Measurements from ENCODE around the gene NETO1.

DNA sequence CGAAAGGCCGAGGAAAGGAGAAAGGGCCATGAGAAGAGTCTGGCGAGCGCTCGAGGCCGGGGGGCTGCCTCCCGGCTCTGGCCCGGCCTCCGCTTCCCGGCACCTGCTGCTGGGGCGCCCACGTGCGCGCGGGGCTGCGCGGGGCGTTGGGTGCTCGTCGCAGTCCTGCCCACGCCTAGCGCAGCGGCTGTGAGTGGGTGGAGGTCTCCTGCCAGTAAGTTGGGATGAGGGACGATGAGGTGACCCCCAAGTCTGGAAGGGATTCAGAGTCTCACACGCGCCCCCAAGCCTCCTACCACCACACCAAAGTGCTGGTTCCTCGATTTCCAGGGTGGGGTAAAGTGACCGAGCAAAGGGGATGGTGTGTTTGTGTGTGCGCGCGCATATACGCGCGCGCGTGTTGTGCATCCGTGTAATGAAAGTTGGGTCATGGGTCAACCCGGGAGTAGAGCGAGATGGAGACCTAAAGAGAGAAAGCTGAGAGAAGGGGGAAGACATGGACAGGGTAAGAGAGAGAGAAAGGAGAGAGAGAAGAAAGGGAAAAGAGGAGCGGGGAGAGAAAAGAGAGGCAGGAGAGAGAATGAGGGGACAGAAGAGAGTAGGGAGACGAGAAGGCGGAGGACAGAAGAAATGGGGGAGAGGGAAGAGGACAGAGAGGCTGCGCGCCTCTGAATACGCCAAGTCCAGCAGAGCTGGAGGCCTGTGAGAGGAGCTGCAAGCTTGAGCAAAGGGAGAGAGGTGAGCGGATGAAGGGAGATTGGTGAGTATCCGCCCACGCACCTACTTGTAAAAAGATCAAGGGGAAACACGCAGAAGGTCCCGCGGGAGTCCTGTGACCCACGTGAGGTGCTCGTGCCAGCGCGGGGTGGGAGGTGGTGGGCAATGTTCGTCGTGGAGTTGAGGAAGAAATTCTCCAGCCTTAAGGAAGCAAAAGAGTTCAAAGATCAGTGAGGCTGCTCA, 1.7 kb upstream of the NETO1 start:
- TF ChIP-seq, protein P1, sequence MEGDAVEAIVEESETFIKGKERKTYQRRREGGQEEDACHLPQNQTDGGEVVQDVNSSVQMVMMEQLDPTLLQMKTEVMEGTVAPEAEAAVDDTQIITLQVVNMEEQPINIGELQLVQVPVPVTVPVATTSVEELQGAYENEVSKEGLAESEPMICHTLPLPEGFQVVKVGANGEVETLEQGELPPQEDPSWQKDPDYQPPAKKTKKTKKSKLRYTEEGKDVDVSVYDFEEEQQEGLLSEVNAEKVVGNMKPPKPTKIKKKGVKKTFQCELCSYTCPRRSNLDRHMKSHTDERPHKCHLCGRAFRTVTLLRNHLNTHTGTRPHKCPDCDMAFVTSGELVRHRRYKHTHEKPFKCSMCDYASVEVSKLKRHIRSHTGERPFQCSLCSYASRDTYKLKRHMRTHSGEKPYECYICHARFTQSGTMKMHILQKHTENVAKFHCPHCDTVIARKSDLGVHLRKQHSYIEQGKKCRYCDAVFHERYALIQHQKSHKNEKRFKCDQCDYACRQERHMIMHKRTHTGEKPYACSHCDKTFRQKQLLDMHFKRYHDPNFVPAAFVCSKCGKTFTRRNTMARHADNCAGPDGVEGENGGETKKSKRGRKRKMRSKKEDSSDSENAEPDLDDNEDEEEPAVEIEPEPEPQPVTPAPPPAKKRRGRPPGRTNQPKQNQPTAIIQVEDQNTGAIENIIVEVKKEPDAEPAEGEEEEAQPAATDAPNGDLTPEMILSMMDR (conservative IDR thresholded peaks at IDR 0.05; ENCODE audit: low read depth, low read length), result no peak
- TF ChIP-seq EZH2phosphoT487 (IDR thresholded peaks at IDR 0.05; ENCODE audit: borderline replicate concordance, low read length) (no peak), EZH2 (IDR thresholded peaks at IDR 0.05; ENCODE audit: low read length, unreplicated experiment) (no peak)

All from PC-3 (cell line).